CD4-positive, CD25-positive, alpha-beta regulatory T cell (primary cell): Measurements from ENCODE around the gene INTU. TPM values are rescaled to one million over a fixed set of nuclear protein-coding genes. Genes with fewer than 3 reads are reported as not detected.

Experiments used
- ATAC-seq, 2 donors: fragments of 150-1000 bp; cut with Tn5 transposase; one replicate each; pipeline ENCODE4 v1.10.0; 2021; ENCODE audit warnings: low read depth in 2 of 2, moderate number of reproducible peaks in 2 of 2, moderate library complexity in 1 of 2
- DNase-seq, 3 donors: peaks; one replicate each; pipeline versions ENCODE4 v3.0.0 to v3.0.0-alpha.2; 2012 to 2022; ENCODE audit warnings: mixed read lengths in 1 of 3
- H3K27ac ChIP-seq: one replicate; pipeline ENCODE4 v1.7.0; 2013; ENCODE audit warnings: mild to moderate bottlenecking, low read length; ENCODE audit not compliant: insufficient read depth, poor library complexity, severe bottlenecking
- H3K27me3 ChIP-seq: one replicate; pipeline ENCODE4 v1.7.0; 2013; ENCODE audit warnings: low read length; ENCODE audit not compliant: control insufficient read depth, insufficient read depth
- H3K36me3 ChIP-seq: one replicate; pipeline ENCODE4 v1.7.0; 2013; ENCODE audit warnings: mild to moderate bottlenecking, low read length, moderate library complexity; ENCODE audit not compliant: control insufficient read depth, insufficient read depth
- H3K4me1 ChIP-seq: 2 replicates; pipeline ENCODE4 v1.7.0; 2013; ENCODE audit warnings: mild to moderate bottlenecking, low read length; ENCODE audit not compliant: insufficient read depth, control insufficient read depth, poor library complexity, severe bottlenecking
- H3K4me3 ChIP-seq: one replicate; pipeline ENCODE4 v1.7.0; 2013; ENCODE audit warnings: low read depth, mild to moderate bottlenecking, low read length, moderate library complexity
- H3K9me3 ChIP-seq, 2 experiments: 1 replicate in 1 of 2; 2 replicates in 1 of 2; pipeline ENCODE4 v1.7.0; 2013; ENCODE audit warnings: low read length in 2 of 2, mild to moderate bottlenecking in 1 of 2, moderate library complexity in 1 of 2; ENCODE audit not compliant: control insufficient read depth in 2 of 2
- H3K27ac Mint-ChIP-seq, 3 donors: one replicate each; pipeline ENCODE4 v1.8.0; 2020 to 2022; ENCODE audit warnings: mild to moderate bottlenecking in 3 of 3, mixed read lengths in 3 of 3, moderate library complexity in 2 of 3
- H3K27me3 Mint-ChIP-seq: one replicate; pipeline ENCODE4 v1.8.0; 2022; ENCODE audit warnings: mild to moderate bottlenecking, mixed read lengths
- H3K36me3 Mint-ChIP-seq: one replicate; pipeline ENCODE4 v1.8.0; 2020; ENCODE audit warnings: mixed read lengths
- H3K4me1 Mint-ChIP-seq, 4 donors: one replicate each; pipeline ENCODE4 v1.8.0; 2020 to 2022; ENCODE audit warnings: mixed read lengths in 4 of 4, mild to moderate bottlenecking in 1 of 4
- H3K4me3 Mint-ChIP-seq, 4 donors: one replicate each; pipeline ENCODE4 v1.8.0; 2020 to 2022; ENCODE audit warnings: mild to moderate bottlenecking in 4 of 4, mixed read lengths in 4 of 4, moderate library complexity in 3 of 4
- H3K9me3 Mint-ChIP-seq, 7 donors: one replicate each; pipeline ENCODE4 v1.8.0; 2020 to 2022; ENCODE audit warnings: mixed read lengths in 7 of 7, mild to moderate bottlenecking in 3 of 7, moderate library complexity in 2 of 7
- polyA plus RNA-seq, 4 donors: library from polyadenylated mRNA; unstranded; fragments of 300-500 nt; fragmentation: Illumina TruSeq; gene quantifications; one replicate each; pipeline ENCODE4 v1.2.3, GENCODE V29; 2021
- total RNA-seq: library from RNA; stranded (reverse); gene quantifications from one replicate; pipeline ENCODE4 v1.2.3, GENCODE V29; 2022

Gene INTU
- total and polyA plus RNA-seq, 5 donors from 2014 or later, result 0.67 TPM; not detected in 4

- Mint-ChIP-seq H3K27me3 (no peaks in the 10 kb centered on the region), H3K4me1 (no peaks in the 10 kb centered on the region), H3K9me3 (peaks cover 0 to 4% (median 0%) of the 10 kb centered on the region in 7 donors), H3K27ac (no peak overlapping the region), H3K4me3 (no peak overlapping the region), H3K36me3 (no peaks in the 10 kb centered on the region)
- H3K9me3 ChIP-seq, result no peaks in the 10 kb centered on the region
- H3K4me3 ChIP-seq, result no peak overlapping the region
- H3K27me3 ChIP-seq, result peaks cover 2% of the 10 kb centered on the region
- DNase-seq, result no peak
- no peak overlapping the region for H3K27ac ChIP-seq
- no peak for ATAC-seq
- H3K4me1 ChIP-seq, result no peaks in the 10 kb centered on the region
- H3K36me3 ChIP-seq, result no peaks in the 10 kb centered on the region
Measured at GRCh38 chr4:127731406-127731805, 98.6 kb downstream of the INTU start.

- H3K4me1 Mint-ChIP-seq, result no peaks in the 10 kb centered on the region
- H3K9me3 Mint-ChIP-seq, result no peaks in the 10 kb centered on the region
- Histone ChIP-seq H3K27ac (no peak overlapping the region), H3K4me1 (no peaks in the 10 kb centered on the region), H3K4me3 (no peak overlapping the region), H3K9me3 (no peaks in the 10 kb centered on the region), H3K36me3 (no peaks in the 10 kb centered on the region), H3K27me3 (no peaks in the 10 kb centered on the region)
- peaks cover 6% of the 10 kb centered on the region for H3K27me3 Mint-ChIP-seq
- ATAC-seq (no peak), DNase-seq (peak in 1 of 3 donors; percentile 11)
- H3K36me3 Mint-ChIP-seq, result no peaks in the 10 kb centered on the region
- H3K4me3 Mint-ChIP-seq, result no peak overlapping the region
- H3K27ac Mint-ChIP-seq, result no peak overlapping the region
Measured at GRCh38 chr4:127732623-127733328, 100.0 kb downstream of the INTU start.

GRCh38 chr4:127734976-127735375 lies 102.2 kb downstream of the INTU start:
- no peak overlapping the region for H3K27ac ChIP-seq
- Mint-ChIP-seq H3K4me3 (no peak overlapping the region), H3K36me3 (no peaks in the 10 kb centered on the region), H3K27me3 (peaks cover 10% of the 10 kb centered on the region), H3K9me3 (no peaks in the 10 kb centered on the region), H3K27ac (no peak overlapping the region), H3K4me1 (no peaks in the 10 kb centered on the region)
- H3K9me3 ChIP-seq, result no peaks in the 10 kb centered on the region
- no peaks in the 10 kb centered on the region for H3K27me3 ChIP-seq
- DNase-seq (no peak), ATAC-seq (no peak)
- no peaks in the 10 kb centered on the region for H3K36me3 ChIP-seq
- H3K4me3 ChIP-seq, result no peak overlapping the region
- H3K4me1 ChIP-seq, result no peaks in the 10 kb centered on the region

GRCh38 chr4:127737295-127737694 lies 104.5 kb downstream of the INTU start:
- ATAC-seq, result no peak
- no peak overlapping the region for H3K27ac Mint-ChIP-seq
- Histone ChIP-seq H3K27me3 (no peaks in the 10 kb centered on the region), H3K4me1 (no peaks in the 10 kb centered on the region), H3K36me3 (no peaks in the 10 kb centered on the region), H3K27ac (no peak overlapping the region), H3K4me3 (no peak overlapping the region), H3K9me3 (no peaks in the 10 kb centered on the region)
- H3K36me3 Mint-ChIP-seq, result no peaks in the 10 kb centered on the region
- peaks cover 10% of the 10 kb centered on the region for H3K27me3 Mint-ChIP-seq
- DNase-seq, result no peak
- peaks cover 0 to 2% (median 0%) of the 10 kb centered on the region in 7 donors for H3K9me3 Mint-ChIP-seq
- no peaks in the 10 kb centered on the region for H3K4me1 Mint-ChIP-seq
- no peak overlapping the region for H3K4me3 Mint-ChIP-seq

DNA sequence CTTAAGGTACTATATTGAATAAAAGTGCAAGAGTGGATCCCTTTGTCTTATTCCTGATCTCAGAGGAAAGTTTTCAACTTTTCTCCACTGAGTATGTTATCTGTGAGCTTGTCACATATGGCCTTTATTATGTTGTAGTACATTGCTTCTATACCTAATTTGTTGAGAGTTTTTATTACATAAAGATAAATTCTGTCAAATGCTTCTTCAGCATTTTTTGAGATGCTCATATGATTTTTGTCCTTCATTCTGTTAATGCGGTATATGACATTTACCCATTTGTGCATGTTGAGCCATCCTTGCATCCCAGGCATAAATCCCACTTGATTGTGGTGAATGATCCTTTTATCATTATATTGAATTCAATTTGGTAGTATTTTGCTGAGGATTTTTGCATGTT lies 108.5 kb downstream of the INTU start:
- Histone ChIP-seq H3K27me3 (no peaks in the 10 kb centered on the region), H3K4me3 (no peak overlapping the region), H3K27ac (no peak overlapping the region), H3K36me3 (no peaks in the 10 kb centered on the region), H3K4me1 (no peaks in the 10 kb centered on the region), H3K9me3 (no peaks in the 10 kb centered on the region)
- H3K4me1 Mint-ChIP-seq, result no peaks in the 10 kb centered on the region
- no peak overlapping the region for H3K4me3 Mint-ChIP-seq
- H3K36me3 Mint-ChIP-seq, result no peaks in the 10 kb centered on the region
- DNase-seq (no peak), ATAC-seq (no peak)
- H3K27me3 Mint-ChIP-seq, result peaks cover 10% of the 10 kb centered on the region
- no peak overlapping the region for H3K27ac Mint-ChIP-seq
- H3K9me3 Mint-ChIP-seq, result peaks cover 0 to 6% (median 0%) of the 10 kb centered on the region in 7 donors

DNA sequence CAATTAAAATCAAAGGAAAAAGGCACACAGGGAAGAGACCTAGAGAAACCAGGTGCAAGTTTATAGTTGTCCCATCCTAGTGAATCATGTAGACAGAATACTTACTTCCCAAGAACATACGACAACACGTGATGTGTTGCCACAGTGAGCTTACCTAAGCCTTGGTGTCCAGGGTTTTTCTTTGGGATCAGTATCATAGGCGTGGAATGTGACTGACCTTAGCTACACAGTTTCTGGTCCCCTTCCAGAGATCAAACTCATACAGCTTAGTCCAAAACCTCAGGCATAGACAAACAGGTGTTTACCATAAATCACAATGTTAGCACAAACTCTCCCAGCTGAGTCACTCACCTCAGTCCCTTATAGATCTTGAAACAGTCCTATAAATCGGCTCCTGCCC lies 115.1 kb downstream of the INTU start:
- H3K27me3 Mint-ChIP-seq, result peaks cover 7% of the 10 kb centered on the region

DNA sequence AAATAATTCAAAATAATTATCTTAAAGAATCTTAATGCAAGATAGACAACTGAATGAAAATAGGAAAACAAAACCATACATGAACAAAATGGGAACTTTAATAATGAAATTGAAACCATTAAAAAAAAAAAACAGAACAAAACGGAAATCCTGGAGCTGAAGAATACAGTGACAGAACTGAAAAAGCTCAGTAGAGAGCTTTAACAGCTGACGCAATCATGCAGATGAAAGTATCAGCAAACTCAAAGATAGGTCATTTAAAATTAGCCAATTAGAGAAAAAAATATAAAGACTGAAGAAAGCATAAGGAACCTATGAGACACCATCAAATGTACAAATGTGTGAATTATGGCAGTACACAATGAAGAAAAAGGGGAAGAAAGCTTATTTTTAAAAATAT lies 116.2 kb downstream of the INTU start:
- H3K9me3 ChIP-seq, result peaks cover 0 to 3% of the 10 kb centered on the region in 2 experiments
- no peaks in the 10 kb centered on the region for H3K36me3 ChIP-seq
- no peak overlapping the region for H3K27ac ChIP-seq
- Mint-ChIP-seq H3K4me3 (no peak overlapping the region), H3K4me1 (peaks cover 0 to 4% (median 0%) of the 10 kb centered on the region in 4 donors), H3K9me3 (peaks cover 0 to 7% (median 4%) of the 10 kb centered on the region in 7 donors), H3K27ac (no peak overlapping the region), H3K36me3 (no peaks in the 10 kb centered on the region), H3K27me3 (peaks cover 11% of the 10 kb centered on the region)
- no peaks in the 10 kb centered on the region for H3K4me1 ChIP-seq
- no peaks in the 10 kb centered on the region for H3K27me3 ChIP-seq
- no peak for ATAC-seq
- H3K4me3 ChIP-seq, result no peak overlapping the region
- DNase-seq, result no peak

More for the DNA sequence above, 115.1 kb downstream of the INTU start:
- H3K4me3 ChIP-seq, result no peak overlapping the region
- no peaks in the 10 kb centered on the region for H3K36me3 ChIP-seq
- no peak overlapping the region for H3K4me3 Mint-ChIP-seq
- peaks cover 0 to 3% (median 0%) of the 10 kb centered on the region in 4 donors for H3K4me1 Mint-ChIP-seq
- ATAC-seq (no peak), DNase-seq (no peak)
- peaks cover 0 to 7% (median 4%) of the 10 kb centered on the region in 7 donors for H3K9me3 Mint-ChIP-seq
- no peak overlapping the region for H3K27ac Mint-ChIP-seq
- no peaks in the 10 kb centered on the region for H3K4me1 ChIP-seq
- H3K36me3 Mint-ChIP-seq, result no peaks in the 10 kb centered on the region
- peaks cover 0 to 3% of the 10 kb centered on the region in 2 experiments for H3K9me3 ChIP-seq
- no peak overlapping the region for H3K27ac ChIP-seq
- no peaks in the 10 kb centered on the region for H3K27me3 ChIP-seq

GRCh38 chr4:127756906-127757305 lies 124.1 kb downstream of the INTU start:
- Mint-ChIP-seq H3K27ac (no peak overlapping the region), H3K9me3 (peaks cover 0 to 8% (median 2%) of the 10 kb centered on the region in 7 donors), H3K27me3 (peaks cover 21% of the 10 kb centered on the region), H3K4me3 (no peak overlapping the region), H3K36me3 (no peaks in the 10 kb centered on the region), H3K4me1 (peaks cover 0 to 4% (median 0%) of the 10 kb centered on the region in 4 donors)
- H3K27me3 ChIP-seq, result no peaks in the 10 kb centered on the region
- H3K4me1 ChIP-seq, result no peaks in the 10 kb centered on the region
- H3K27ac ChIP-seq, result no peak overlapping the region
- H3K9me3 ChIP-seq, result no peaks in the 10 kb centered on the region
- ATAC-seq (no peak), DNase-seq (no peak)
- H3K36me3 ChIP-seq, result no peaks in the 10 kb centered on the region
- H3K4me3 ChIP-seq, result no peak overlapping the region
